ENCODE data around the gene DDX1.

DNA sequence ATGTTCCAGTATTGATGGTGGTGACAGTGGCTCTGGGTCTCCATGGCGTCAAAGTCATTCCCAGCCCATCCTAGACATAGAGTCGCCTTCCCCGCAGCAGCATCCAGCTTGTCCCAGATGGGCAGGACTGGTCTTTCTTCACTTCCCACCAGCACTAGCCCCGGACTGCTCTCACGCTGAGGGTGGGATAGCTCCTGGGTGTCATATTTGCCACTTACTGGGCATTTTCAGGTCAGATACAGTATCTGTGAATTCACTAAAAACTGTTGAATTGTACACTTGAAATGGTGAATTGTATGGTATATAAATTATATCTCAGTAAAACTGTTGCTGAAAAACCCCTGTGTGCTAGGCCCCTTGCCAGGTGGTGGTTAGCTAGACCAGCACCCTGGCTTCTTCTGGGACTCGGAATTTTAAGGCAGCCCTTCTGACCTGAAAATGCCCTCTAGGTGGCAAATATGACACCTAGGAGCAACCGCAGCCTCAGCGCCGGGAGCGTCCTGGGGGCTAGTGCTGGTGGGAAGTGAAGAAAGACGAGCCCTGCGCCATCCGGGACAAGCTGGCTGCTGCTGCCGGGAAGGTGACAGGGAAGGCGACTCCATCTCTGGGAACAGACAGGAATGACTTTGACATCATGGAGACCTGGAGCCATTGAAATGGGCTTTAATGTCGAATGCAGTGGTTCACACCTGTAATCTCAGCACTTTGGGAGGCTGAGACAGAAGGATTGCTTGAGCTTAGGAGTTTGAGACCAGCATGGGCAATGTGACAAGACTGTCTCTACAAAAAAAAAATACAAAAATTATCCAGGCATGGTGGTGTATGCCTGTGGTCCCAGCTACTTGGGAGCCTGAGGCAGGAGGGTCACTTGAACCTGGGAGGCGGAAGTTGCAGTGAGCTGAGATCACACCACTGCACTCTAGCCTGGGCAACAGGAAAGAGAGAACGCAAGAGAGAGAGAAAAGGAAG lies 56.2 kb downstream of the DDX1 start:
- TF ChIP-seq, protein P1, sequence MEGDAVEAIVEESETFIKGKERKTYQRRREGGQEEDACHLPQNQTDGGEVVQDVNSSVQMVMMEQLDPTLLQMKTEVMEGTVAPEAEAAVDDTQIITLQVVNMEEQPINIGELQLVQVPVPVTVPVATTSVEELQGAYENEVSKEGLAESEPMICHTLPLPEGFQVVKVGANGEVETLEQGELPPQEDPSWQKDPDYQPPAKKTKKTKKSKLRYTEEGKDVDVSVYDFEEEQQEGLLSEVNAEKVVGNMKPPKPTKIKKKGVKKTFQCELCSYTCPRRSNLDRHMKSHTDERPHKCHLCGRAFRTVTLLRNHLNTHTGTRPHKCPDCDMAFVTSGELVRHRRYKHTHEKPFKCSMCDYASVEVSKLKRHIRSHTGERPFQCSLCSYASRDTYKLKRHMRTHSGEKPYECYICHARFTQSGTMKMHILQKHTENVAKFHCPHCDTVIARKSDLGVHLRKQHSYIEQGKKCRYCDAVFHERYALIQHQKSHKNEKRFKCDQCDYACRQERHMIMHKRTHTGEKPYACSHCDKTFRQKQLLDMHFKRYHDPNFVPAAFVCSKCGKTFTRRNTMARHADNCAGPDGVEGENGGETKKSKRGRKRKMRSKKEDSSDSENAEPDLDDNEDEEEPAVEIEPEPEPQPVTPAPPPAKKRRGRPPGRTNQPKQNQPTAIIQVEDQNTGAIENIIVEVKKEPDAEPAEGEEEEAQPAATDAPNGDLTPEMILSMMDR (IDR thresholded peaks at IDR 0.05), result no peak
- TF ChIP-seq POLR2A (IDR thresholded peaks at IDR 0.05), result no peak
